H1 (cell line): ENCODE measurements around the gene EIF2B2. TPM values are rescaled to one million over a fixed set of nuclear protein-coding genes. Genes with fewer than 3 reads are reported as not detected.

Source experiments
- CTCF ChIA-PET: fragments of 300-600 bp; sonication (Branson Sonifier 250); formaldehyde crosslinking; loops from one replicate; lab custom pipeline; 2021; ENCODE audit not compliant: partially characterized antibody; lab: Charles Lee
- POLR2A ChIA-PET: fragments of 300-600 bp; sonication (Branson Sonifier 250); formaldehyde crosslinking; loops from one replicate; lab custom pipeline; 2021; ENCODE audit warnings: inconsistent platforms; ENCODE audit not compliant: partially characterized antibody; lab: Charles Lee
- DNase-seq, 2 experiments: peaks; one replicate each; pipeline versions ENCODE4 v3.0.0 to v3.0.0-alpha.2; 2010 to 2022; ENCODE audit warnings: low spot score in 2 of 2, low read depth in 1 of 2, mixed read lengths in 1 of 2
- FAIRE-seq: peaks from 2 replicates; lab custom pipeline; 2011; peaks lifted over from hg19 to GRCh38; lab: Jason Lieb, UNC
- H2AFZ ChIP-seq: 2 replicates; pipeline ENCODE4 v1.8.1; 2012; ENCODE audit warnings: low read length, inconsistent platforms
- H2AK5ac ChIP-seq: 2 replicates; pipeline ENCODE4 v1.6.1; 2013; ENCODE audit warnings: low read depth, low read length
- H2BK120ac ChIP-seq: replicated peaks from 2 replicates; pipeline ENCODE3; 2013; ENCODE audit warnings: low read depth, low read length, inconsistent platforms
- H2BK12ac ChIP-seq: 2 replicates; pipeline ENCODE4 v1.6.1; 2013; ENCODE audit warnings: low read depth, low read length
- H2BK15ac ChIP-seq: 2 replicates; pipeline ENCODE4 v1.6.1; 2013; ENCODE audit warnings: low read length
- H2BK20ac ChIP-seq: 2 replicates; pipeline ENCODE4 v1.6.1; 2013; ENCODE audit warnings: low read length
- H2BK5ac ChIP-seq: 2 replicates; pipeline ENCODE4 v1.6.1; 2013; ENCODE audit warnings: low read depth, low read length
- H3K14ac ChIP-seq: 2 replicates; pipeline ENCODE4 v1.6.1; 2013; ENCODE audit warnings: inconsistent platforms; ENCODE audit not compliant: insufficient read length
- H3K18ac ChIP-seq: 2 replicates; pipeline ENCODE4 v1.6.1; 2013; ENCODE audit warnings: low read length; ENCODE audit errors: extremely low read depth
- H3K23ac ChIP-seq: 2 replicates; pipeline ENCODE4 v1.6.1; 2013; ENCODE audit warnings: inconsistent platforms; ENCODE audit not compliant: insufficient read length
- H3K23me2 ChIP-seq: 2 replicates; pipeline ENCODE4 v1.6.1; 2013; ENCODE audit warnings: low read depth, low read length
- H3K27ac ChIP-seq: 2 replicates; pipeline ENCODE4 v1.6.1; 2011; ENCODE audit warnings: low read depth, low read length, inconsistent platforms
- H3K27me3 ChIP-seq, 4 experiments: replicated peaks in 1 of 4; 1 replicate in 1 of 4; 2 replicates in 3 of 4; pipeline versions ENCODE4 v1.6.1 to v1.8.1; 2011 to 2013; ENCODE audit warnings: low read length in 3 of 4, mild to moderate bottlenecking in 3 of 4, inconsistent platforms in 2 of 4, mixed read lengths in 2 of 4, moderate library complexity in 1 of 4; ENCODE audit not compliant: control insufficient read depth in 3 of 4, insufficient read depth in 3 of 4; ENCODE audit errors: extremely low read depth in 1 of 4
- H3K36me3 ChIP-seq, 4 experiments: 2 replicates each; pipeline versions ENCODE4 v1.6.1 to v1.8.1; 2011 to 2013; ENCODE audit warnings: mild to moderate bottlenecking in 4 of 4, low read length in 3 of 4, moderate library complexity in 2 of 4, control low read depth in 1 of 4, inconsistent platforms in 1 of 4; ENCODE audit not compliant: insufficient read depth in 4 of 4, control insufficient read depth in 2 of 4
- H3K4ac ChIP-seq: replicated peaks from 2 replicates; pipeline ENCODE3; 2013; ENCODE audit warnings: low read length, low read depth, mixed read lengths, inconsistent platforms; ENCODE audit not compliant: insufficient read length
- H3K4me1 ChIP-seq, 4 experiments: replicated peaks in 1 of 4; 1 replicate in 1 of 4; 2 replicates in 3 of 4; pipeline versions ENCODE4 v1.6.1 to v1.8.1; 2011 to 2013; ENCODE audit warnings: low read length in 3 of 4, inconsistent platforms in 2 of 4, mixed read lengths in 1 of 4; ENCODE audit not compliant: insufficient read depth in 4 of 4, control insufficient read depth in 3 of 4
- H3K4me2 ChIP-seq, 2 experiments: 2 replicates each; pipeline versions ENCODE4 v1.6.1 to v1.8.1; 2011 to 2013; ENCODE audit warnings: low read depth in 2 of 2, low read length in 2 of 2, control low read depth in 1 of 2, inconsistent platforms in 1 of 2, mild to moderate bottlenecking in 1 of 2; ENCODE audit not compliant: insufficient read depth in 1 of 2
- H3K4me3 ChIP-seq, 4 experiments: fragments of 200-600, 300-600 bp in 1 of 4; sonication (generic), shearing (Covaris generic), sonication (Bioruptor Twin) in 1 of 4; 2 replicates each; pipeline versions ENCODE4 v1.5.1 to v1.8.1; 2011 to 2016; ENCODE audit warnings: low read length in 4 of 4, low read depth in 3 of 4, control low read depth in 2 of 4, inconsistent platforms in 2 of 4, mild to moderate bottlenecking in 2 of 4, mixed read lengths in 1 of 4, moderate library complexity in 1 of 4; ENCODE audit not compliant: insufficient read depth in 2 of 4; ENCODE audit errors: extremely low read depth in 1 of 4
- H3K56ac ChIP-seq: replicated peaks from 2 replicates; pipeline ENCODE3; 2013; ENCODE audit warnings: low read depth, mild to moderate bottlenecking, mixed read lengths, low read length, inconsistent platforms; ENCODE audit not compliant: insufficient read length
- H3K79me1 ChIP-seq: 2 replicates; pipeline ENCODE4 v1.6.1; 2013; ENCODE audit warnings: low read depth, low read length, control low read depth
- H3K79me2 ChIP-seq, 2 experiments: 2 replicates each; pipeline versions ENCODE4 v1.6.1 to v1.8.1; 2012 to 2013; ENCODE audit warnings: low read length in 2 of 2, mild to moderate bottlenecking in 2 of 2, inconsistent platforms in 1 of 2; ENCODE audit not compliant: insufficient read depth in 2 of 2, control insufficient read depth in 1 of 2
- H3K9ac ChIP-seq, 4 experiments: replicated peaks in 1 of 4; 1 replicate in 1 of 4; 2 replicates in 3 of 4; pipeline versions ENCODE4 v1.6.1 to v1.8.1; 2011 to 2013; ENCODE audit warnings: low read depth in 3 of 4, low read length in 3 of 4, control low read depth in 2 of 4, mild to moderate bottlenecking in 2 of 4, moderate library complexity in 2 of 4, inconsistent platforms in 1 of 4; ENCODE audit errors: extremely low read depth in 1 of 4
- H3K9me3 ChIP-seq, 2 experiments: 2 replicates each; pipeline versions ENCODE4 v1.6.1 to v1.8.1; 2012 to 2013; ENCODE audit warnings: mild to moderate bottlenecking in 2 of 2, moderate library complexity in 2 of 2, control low read depth in 1 of 2, inconsistent platforms in 1 of 2, low read depth in 1 of 2, low read length in 1 of 2, mixed read lengths in 1 of 2; ENCODE audit not compliant: insufficient read depth in 2 of 2
- H4K20me1 ChIP-seq, 2 experiments: replicated peaks in 1 of 2; 2 replicates each; pipeline versions ENCODE3 to v1.8.1; 2011 to 2013; ENCODE audit warnings: inconsistent platforms in 2 of 2, low read length in 2 of 2, mild to moderate bottlenecking in 1 of 2; ENCODE audit not compliant: insufficient read depth in 2 of 2, control insufficient read depth in 1 of 2
- H4K5ac ChIP-seq: 2 replicates; pipeline ENCODE4 v1.6.1; 2013; ENCODE audit warnings: low read length, low read depth, mixed read lengths, inconsistent platforms; ENCODE audit not compliant: insufficient read length
- H4K8ac ChIP-seq: 2 replicates; pipeline ENCODE4 v1.8.0; 2013; ENCODE audit warnings: mild to moderate bottlenecking, moderate library complexity, low read length, inconsistent platforms; ENCODE audit not compliant: insufficient read depth; ENCODE audit errors: extremely low read depth
- H4K91ac ChIP-seq: replicated peaks from 2 replicates; pipeline ENCODE3; 2013; ENCODE audit warnings: low read length, mixed read lengths, inconsistent platforms; ENCODE audit not compliant: insufficient read length
- SUZ12 ChIP-seq: fragments of 200-600 bp; sonication (generic); IDR thresholded peaks from 2 replicates; pipeline ENCODE4 v1.6.1; 2012; ENCODE audit warnings: mild to moderate bottlenecking, inconsistent platforms, low read length, moderate library complexity, mixed read lengths
- WGBS, 2 experiments: shearing (Covaris generic) in 1 of 2; methylation state at CpG; one replicate each; pipeline versions ENCODE4 v1.1.6 to v1.1.7; 2013 to 2015; ENCODE audit warnings: low lambda C conversion rate in 2 of 2, mixed read lengths in 2 of 2, inconsistent platforms in 1 of 2, low coverage in 1 of 2, missing lambda C conversion rate in 1 of 2; ENCODE audit not compliant: insufficient replicate concordance in 2 of 2, insufficient coverage in 1 of 2, insufficient read length in 1 of 2; ENCODE audit errors: extremely low coverage in 1 of 2, missing lambda C conversion rate in 1 of 2; 5-methylcytosine and 5-hydroxymethylcytosine counted together
- polyA plus RNA-seq, 7 experiments: library from polyadenylated mRNA; depleted of rRNA in 3 of 7; stranded (reverse) in 5 of 7; unstranded in 2 of 7; fragments of >200 nt in 5 of 7; fragments of 200-250 nt in 2 of 7; gene quantifications; 1 replicate in 5 of 7; 2 replicates in 1 of 7; 4 replicates in 1 of 7; pipeline versions ENCODE4 v1.2.1 to v1.2.3, GENCODE V29; 2011 to 2013; ENCODE audit warnings: missing spikeins in 2 of 7, mixed read lengths in 2 of 7
- total RNA-seq: library from RNA; stranded (reverse); fragmentation: NEBNext Ultra II Directional; extraction: Animal tissue kit (Norgen Biotek cat#: 25700); gene quantifications from 2 replicates; pipeline ENCODE4 v1.2.1, GENCODE V29; 2021

The EIF2B2 gene
- total and polyA plus RNA-seq, 2 of the 8 experiments (the other 6 are each of a cell fraction or from before 2014, with no cell fraction given): 42.6 to 79.9 TPM

GRCh38 chr14:75059642-75060041 is 56.9 kb downstream of the EIF2B2 start:
- Histone ChIP-seq H3K23ac (no peak overlapping the region), H4K5ac (no peak overlapping the region), H3K4me2 (no peak overlapping the region), H4K20me1 (no peaks in the 10 kb centered on the region), H3K36me3 (peaks cover 0 to 9% (median 3%) of the 10 kb centered on the region in 4 experiments; a peak in 2 of 8 replicates), H4K8ac (no peak overlapping the region), H3K79me1 (peaks cover 5% of the 10 kb centered on the region; the same call in 1 of the 2 replicates), H3K79me2 (peaks cover 0 to 10% of the 10 kb centered on the region in 2 experiments; a peak in 2 of 4 replicates), H3K56ac (no peak overlapping the region), H3K27me3 (no peaks in the 10 kb centered on the region), H2BK5ac (no peak overlapping the region), H4K91ac (no peak overlapping the region), H3K4ac (no peak overlapping the region), H3K14ac (no peak overlapping the region), H3K4me1 (no peaks in the 10 kb centered on the region; a peak in 2 of 7 replicates), H2BK12ac (no peak overlapping the region), H3K27ac (no peak overlapping the region), H3K4me3 (no peak overlapping the region), H2BK20ac (no peak overlapping the region), H3K23me2 (peaks cover 9% of the 10 kb centered on the region), H2AFZ (no peak overlapping the region), H2AK5ac (no peak overlapping the region), H2BK120ac (no peak overlapping the region), H2BK15ac (no peak overlapping the region), H3K9me3 (no peaks in the 10 kb centered on the region), H3K18ac (no peak overlapping the region), H3K9ac (no peak overlapping the region)
- POLR2A ChIA-PET: no interaction called here
- 89% methylated on average over 2 of the region's 2 CpGs; no CpG with 5 or more reads in 1 of the 2 experiments for WGBS, 2 experiments
- CTCF ChIA-PET: no interaction called here
- no peak for TF ChIP-seq SUZ12
- no peak for FAIRE-seq
- no peak for DNase-seq
